Fibroblast of gingiva (primary cell): ENCODE measurements around the gene GASK1A.

Experiments used
- DNase-seq: peaks from one replicate; pipeline ENCODE4 v3.0.0-alpha.2; 2011; ENCODE audit warnings: low read depth

GASK1A gene

DNA sequence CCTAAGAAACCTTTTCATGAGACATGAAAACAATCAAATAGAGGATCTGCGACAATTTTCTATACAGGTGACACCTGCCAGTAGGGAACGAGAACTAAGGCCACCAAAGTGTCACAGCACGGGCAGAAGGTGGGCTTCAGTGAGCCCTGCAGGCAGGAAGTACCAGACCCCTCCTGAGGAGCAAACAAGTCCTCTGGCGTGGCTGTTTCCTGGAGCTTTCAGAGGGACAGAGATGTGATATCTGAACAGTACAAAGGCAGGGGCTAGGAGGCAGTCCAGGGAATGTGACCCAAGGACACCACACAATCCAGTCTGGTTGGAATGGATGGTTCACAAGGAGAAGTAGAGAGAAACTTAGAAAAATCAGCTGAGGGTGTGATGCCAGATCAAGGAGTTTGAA lies 110.0 kb downstream of the GASK1A start:
- DNase-seq = no peak

DNA sequence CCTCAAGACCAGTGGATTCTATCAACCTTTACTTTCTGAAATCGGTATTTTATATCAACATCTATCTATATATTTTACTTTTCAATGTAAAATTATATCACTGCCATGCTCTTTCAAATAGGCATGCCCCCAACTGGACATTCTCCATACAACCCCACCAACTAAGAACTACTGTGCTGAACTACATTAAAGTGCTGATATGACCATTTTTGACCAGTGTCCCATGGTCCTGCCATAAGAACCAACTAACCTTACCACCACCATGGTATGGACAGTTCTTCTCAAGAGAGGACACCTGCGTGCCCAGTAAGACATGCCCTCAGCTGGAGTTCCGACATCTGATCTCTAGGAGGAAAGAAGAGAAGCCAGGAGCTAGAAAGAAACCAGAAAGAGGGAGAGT lies 111.1 kb downstream of the GASK1A start:
- DNase-seq = no peak

DNA sequence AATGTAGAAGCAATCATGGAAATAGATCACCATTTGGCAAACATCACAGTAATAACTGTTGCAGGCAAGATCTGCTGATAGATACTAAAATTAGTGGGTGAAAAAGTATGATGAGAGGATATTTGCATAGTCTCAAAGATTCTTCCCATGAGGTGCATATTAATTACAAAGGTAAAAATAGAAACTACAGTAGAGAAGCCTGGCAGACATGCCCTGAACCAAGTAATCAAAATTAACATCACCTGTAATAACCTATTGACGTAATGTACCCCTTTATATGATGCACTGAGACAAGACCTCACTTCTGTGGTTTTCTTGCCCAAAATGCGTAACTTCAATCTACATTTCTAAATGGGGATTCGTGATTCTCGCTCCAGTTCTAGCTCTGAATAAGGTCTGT lies 112.4 kb downstream of the GASK1A start:
- no peak for DNase-seq

DNA sequence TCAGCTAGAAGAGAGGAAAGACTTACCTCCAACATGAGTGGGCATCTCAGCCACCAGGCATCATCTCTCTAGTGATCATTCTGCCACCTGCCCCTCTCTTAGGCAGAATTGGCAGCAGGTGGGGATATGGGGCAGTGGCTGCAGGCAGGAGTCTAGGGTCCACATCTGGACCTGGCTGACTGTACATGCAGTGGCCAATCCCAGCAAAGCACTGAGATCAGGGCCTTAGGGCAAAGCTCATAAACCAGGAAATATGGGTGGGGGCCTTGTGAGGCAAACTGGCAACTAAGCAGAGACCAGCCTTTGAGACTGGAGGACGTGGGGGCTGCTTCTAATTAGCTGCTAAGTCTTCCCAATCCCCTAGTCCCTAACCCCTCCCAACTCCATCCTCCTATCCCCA lies 113.9 kb downstream of the GASK1A start:
- DNase-seq = no peak

DNA sequence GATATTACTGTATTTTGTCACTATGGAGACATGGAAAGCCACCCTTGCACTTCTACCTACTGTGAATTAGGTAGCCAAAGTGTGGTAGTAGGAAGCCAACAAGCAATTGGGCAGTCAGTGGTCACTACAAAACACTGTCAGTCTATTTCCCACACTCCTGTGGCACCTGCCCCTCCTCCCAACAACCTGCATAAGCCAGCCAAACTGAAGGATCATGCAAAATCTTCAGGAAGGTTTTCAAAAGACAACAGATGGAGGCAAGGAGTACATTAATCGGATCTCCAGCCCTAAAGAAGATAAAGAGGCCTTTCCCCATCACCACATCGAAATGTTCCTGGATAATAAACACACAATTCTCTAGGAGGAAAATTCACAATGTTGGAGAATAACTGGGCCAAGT lies 114.9 kb downstream of the GASK1A start:
- DNase-seq = no peak

DNA sequence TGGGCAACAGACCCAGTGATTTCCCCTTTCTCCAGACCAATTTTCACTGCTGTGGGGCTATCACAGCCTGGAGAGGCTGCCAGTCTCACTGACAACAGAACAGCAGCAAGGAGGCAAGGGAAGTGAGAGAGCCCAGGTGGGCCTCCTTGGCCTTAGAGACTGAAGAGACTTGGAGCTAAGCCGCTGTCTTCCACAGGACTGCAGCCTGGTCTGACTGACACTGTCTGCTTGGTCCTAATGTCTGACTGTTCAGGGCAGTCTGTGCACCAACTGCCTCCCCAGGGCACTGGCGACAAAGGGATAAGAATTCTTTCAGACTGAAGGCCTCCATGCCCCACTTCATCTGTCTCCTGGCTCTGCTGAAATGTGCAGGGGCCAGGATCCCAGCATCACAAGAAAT lies 115.3 kb downstream of the GASK1A start:
- DNase-seq = no peak

DNA sequence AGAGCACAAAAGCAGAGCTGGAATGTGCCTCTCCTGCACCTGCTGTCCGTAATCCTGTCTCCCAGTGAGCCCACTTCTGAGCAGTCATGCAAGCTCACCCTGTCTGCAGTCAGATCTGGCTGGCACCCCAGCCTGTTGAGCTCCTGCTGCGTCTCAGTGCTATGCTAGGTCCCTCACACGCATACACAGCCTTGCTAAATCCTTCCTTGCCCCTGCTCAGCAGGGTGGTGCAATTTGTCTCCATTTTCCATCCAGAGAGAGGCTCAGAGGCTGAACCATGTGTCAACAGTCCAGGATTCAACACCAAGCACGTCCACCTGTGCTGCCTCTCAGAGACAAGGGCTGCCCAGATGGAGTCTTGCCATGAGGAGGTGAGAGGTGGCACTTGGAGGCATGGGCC lies 115.7 kb downstream of the GASK1A start:
- DNase-seq = no peak

DNA sequence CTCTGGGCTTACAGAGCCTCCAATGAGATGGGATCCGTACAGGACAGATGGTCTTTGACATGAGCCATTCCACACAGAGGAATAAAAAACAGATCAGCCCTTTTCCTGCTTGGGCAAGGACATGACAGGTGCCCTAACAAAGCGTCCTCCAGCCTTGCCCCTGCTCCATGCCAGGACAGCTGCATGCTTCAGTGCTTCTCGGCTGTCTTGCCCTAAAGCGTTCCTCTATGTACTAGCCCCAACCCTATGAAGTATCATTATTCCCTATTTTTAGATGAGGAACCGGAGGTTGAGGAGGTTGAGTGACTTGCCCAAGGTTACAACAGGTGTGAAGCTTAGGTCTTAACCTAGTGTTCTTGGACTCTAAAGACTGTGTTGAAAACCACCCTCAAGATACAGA lies 116.3 kb downstream of the GASK1A start:
- no peak for DNase-seq

DNA sequence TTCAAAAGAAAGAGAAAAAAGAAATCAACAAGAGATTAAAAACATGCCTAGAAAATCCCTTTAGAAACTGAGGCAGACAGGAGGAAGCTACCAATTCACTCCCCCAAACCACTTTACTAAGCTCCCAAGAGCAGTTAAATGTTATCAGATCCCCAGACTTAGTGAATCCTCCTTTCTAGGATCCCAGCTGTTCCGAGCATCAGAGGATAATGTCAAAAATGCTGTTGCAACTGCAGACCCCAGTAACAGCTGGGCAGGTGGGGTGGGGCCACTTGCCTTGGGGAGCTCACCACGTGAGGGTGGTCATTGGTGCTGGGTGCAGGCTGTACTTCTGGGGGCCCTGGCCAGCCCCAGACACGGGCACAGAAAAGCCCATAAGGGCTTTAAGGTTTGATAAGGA lies 117.7 kb downstream of the GASK1A start:
- no peak for DNase-seq

DNA sequence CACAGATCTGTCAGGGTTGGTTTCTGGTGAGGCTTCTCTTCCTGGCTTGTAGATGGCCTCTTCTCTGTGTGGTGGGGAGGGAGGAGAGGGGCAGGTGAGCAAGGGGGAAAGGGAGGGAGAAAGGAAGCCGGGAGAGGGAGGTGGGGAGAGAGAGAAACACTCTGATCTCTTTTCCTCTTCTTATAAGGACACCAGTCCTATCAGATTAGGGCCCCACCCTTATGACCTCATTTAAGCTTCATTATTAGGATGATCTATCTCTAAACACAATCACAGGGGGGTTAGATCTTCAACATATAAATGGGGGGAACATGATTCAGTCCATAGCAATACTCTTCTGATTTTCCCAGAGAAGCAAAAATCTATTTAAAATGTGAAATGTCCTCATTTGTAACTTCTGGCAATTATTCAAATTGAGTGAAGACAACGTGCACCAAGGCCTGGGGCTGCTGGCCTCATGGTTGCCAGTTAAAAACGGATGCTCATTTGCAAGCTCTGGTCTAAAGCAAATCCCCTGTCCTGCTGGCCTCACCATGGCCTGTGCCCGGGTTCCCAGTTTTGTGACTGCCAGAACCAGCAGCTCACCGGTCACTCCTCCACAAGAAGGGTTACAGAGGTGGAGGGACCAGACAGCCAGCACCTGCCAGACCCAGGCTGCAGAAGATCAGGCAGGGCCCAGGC lies 118.4 kb downstream of the GASK1A start:
- DNase-seq = no peak

DNA sequence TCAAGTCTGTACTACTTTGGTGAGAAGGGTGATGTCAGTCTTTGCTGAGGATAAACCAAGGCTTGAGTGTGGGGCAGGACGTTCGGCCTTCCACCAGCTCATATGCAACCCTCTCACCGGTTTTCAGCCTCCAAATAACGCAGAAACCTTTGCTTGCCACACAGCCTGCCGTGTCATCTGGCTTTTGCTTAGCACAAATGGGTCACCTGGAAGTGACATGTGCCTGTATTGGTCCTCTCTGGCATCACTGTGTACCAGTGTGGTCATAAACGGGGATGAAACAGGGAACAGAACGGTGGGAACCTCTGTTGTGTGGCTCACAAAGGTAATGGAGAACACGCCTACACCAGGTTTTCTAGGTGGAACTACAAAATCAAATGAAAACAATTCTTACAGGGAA lies 119.7 kb downstream of the GASK1A start:
- no peak for DNase-seq

DNA sequence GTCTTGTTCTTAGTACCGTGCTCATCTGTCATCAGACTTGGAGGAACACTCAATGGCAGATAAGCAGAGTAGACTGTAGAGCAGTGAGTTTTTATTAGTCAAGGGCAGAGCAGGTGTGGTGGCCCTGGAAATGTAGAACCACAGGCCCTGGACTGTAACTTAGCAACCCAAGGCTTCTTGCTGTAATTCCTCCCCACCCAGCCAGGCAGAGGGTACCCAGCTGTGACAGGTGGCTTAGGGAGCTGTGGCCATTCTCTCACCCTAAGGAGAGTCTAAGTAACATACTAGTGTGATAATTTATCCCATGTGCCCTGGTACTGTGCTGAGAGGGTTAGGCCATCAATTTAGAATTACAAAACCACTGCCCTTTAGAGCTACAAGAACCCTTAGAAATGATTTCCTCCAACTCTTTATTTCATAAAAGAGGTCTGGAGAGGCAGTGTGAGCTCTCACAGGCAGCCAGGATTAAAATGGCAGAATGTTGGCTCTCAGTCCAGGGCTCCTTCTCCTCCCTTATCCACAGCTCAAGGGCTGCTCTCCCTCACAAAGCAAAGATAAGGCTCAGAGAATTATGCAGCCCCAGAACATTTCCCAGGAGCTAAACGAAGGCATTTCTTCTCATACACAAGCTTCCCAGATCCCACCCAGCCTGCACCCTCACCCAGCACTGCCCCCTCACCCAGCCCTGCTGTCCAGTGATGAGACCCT lies 123.8 kb downstream of the GASK1A start:
- no peak for DNase-seq

DNA sequence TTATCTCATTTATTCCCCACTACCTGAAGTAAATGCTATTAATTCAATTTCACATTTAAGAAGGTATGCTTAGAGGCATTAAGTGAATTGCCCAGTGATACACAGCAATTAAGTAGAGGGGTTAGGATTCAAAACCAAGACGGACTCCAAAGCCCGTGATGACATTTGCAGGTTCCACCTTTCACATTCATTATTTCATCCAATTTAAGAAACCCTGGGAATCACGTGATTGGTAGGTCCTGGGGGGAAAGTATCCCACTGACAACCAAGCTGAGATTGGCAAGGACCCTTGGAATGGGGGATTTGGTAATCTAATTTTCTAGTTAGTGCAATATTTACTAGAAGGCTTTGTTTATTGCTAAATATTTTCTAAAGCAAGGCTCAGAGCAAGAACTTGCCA lies 124.9 kb downstream of the GASK1A start:
- DNase-seq = no peak

DNA sequence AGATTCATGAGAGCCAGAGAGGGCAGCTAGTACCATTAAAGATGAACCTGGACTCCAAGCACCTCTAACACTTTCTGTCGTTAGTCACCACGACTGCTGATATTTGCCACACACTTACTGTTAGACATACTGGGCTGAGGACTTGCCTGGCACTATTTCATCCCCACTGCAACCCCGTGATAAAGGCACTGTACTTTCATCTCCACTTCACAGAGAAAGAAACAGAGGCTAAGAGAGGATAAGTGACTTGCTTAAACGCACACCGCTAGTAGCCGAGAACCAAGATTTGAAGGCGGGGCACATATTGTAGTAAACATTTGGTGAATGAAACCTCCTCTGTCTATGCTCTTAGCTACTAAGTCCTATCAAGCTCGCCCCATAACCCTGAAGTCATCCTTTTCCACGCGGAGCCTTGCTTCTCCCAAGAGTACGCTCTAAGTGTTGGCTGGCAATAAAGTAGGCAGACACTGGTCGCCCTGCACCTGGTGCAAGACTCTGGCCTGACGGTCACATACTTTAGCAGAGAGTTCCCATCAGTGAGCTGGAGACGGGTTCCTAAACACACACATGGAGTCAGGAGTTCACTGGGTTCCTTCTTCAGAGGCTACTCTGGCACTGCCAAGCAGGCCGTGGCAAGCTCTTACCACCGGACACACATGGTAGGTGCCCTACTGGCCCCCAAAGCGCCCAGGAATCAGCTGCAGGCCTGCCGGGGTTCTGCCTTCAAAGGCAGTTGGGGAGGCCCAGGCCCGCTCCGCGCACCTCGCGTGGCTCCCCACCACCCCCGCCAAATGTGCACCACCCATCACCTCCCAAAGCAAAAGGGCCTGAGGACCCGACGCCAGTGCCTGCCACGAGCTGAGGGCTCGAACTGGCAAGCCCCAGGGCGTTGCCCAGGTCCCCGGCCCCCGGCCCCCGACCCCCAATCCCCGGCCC lies 125.8 kb downstream of the GASK1A start:
- no peak for DNase-seq

DNA sequence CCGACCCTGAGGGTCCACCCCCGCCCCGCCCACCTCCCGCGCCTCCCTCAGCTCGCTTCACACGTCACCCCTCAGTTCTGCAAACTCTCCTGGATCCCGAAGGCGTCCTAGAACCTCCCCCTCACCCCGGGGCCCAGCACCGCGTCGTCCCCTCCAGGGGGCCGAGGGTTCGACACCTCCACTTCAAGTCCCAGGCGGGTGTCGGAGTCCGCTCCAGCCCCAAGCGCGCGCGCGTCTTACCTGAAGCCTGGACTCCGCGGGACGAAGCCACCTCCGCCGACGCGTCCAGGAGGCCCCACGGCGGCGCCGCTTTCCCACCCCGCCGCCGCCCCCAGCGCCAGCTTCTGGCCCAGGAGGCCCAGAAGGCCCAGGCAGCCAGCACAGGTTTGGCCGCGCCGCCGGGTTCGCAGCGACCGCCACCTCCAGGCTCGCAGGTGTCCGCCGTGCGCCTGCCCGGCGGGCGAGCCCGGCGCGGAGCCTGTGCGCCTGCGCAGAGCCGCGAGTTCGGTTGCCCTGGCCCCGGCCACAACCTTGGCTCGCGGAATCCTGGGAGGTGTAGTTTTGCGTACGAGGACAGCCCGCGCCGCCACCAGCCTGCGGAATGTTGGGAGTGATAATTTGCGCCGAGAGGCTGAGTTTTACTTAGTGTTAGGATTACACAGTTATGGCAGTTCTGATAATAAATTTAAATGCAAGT lies 126.6 kb downstream of the GASK1A start, which contains the start of gene POMGNT2:
Gene POMGNT2 (minus strand): TSS at position 484 of the 697 bp plus-strand sequence. CDS start 24,648 bp downstream, outside the sequence.
- DNase-seq = peak; percentile 75

DNA sequence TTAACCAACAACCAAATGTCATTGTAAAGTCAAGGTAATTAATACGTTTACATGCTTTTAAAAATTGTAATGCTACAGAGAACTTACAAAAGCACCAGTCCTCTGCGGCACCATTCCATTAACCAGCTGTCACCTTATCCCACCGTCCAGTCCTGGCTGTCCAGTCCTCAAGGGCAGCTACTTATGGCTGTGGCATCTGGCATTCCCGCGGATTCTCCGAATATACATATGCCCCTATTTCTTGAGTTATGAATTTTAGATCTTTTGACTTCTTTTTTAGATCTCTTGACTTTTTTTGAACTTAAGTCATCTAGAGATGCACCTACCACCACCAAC lies 127.2 kb downstream of the GASK1A start:
- no peak for DNase-seq
